ENCODE data around the gene MYBPH. TPM values are rescaled to one million over a fixed set of nuclear protein-coding genes. Genes with fewer than 3 reads are reported as not detected.

MYBPH gene
- total and polyA plus RNA-seq, 2 experiments from 2014 or later = not detected

GRCh38 chr1:203163891-203164635, 11.6 kb downstream of the MYBPH start:
- Histone ChIP-seq H4K20me1 (replicated peaks; ENCODE audit: insufficient read depth) (no peaks in the 10 kb centered on the region), H3K79me2 (replicated peaks; ENCODE audit: insufficient read depth) (no peaks in the 10 kb centered on the region), H3K27me3 (ENCODE audit: insufficient read depth) (no peaks in the 10 kb centered on the region), H3K4me1 (ENCODE audit: insufficient read depth) (no peaks in the 10 kb centered on the region), H3F3A (replicated peaks; ENCODE audit: low read depth) (no peaks in the 10 kb centered on the region), H3K9me2 (ENCODE audit: insufficient read depth) (no peaks in the 10 kb centered on the region), H3K4me2 (no peak overlapping the region), H3K36me3 (ENCODE audit: insufficient read depth) (no peaks in the 10 kb centered on the region), H2AFZ (no peak overlapping the region), H3K4me3 (no peak overlapping the region), H3K27ac (ENCODE audit: low read depth) (no peak overlapping the region)
- Mint-ChIP-seq H3K9me3 (peaks cover 2% of the 10 kb centered on the region; the same call in 1 of the 3 replicates), H3K4me1 (peaks cover 2% of the 10 kb centered on the region; the same call in 1 of the 3 replicates), H3K27ac (no peak overlapping the region), H3K4me3 (no peak overlapping the region), H3K36me3 (ENCODE audit: low read depth) (peaks cover 5% of the 10 kb centered on the region; the same call in 2 of the 3 replicates), H3K27me3 (ENCODE audit: insufficient read depth, low read depth, poor library complexity) (peaks cover 7% of the 10 kb centered on the region)
- DNase-seq (ENCODE audit: low spot score) = no peak
- ATAC-seq = no peak
- TF ChIP-seq, protein P1, sequence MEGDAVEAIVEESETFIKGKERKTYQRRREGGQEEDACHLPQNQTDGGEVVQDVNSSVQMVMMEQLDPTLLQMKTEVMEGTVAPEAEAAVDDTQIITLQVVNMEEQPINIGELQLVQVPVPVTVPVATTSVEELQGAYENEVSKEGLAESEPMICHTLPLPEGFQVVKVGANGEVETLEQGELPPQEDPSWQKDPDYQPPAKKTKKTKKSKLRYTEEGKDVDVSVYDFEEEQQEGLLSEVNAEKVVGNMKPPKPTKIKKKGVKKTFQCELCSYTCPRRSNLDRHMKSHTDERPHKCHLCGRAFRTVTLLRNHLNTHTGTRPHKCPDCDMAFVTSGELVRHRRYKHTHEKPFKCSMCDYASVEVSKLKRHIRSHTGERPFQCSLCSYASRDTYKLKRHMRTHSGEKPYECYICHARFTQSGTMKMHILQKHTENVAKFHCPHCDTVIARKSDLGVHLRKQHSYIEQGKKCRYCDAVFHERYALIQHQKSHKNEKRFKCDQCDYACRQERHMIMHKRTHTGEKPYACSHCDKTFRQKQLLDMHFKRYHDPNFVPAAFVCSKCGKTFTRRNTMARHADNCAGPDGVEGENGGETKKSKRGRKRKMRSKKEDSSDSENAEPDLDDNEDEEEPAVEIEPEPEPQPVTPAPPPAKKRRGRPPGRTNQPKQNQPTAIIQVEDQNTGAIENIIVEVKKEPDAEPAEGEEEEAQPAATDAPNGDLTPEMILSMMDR (conservative IDR thresholded peaks at IDR 0.05; ENCODE audit: low read depth in 2 of 2) = no peak
- TF ChIP-seq ETS1 (IDR thresholded peaks at IDR 0.05) (no peak), JUNB (IDR thresholded peaks at IDR 0.05; ENCODE audit: unreplicated experiment) (no peak)

- Mint-ChIP-seq H3K4me1 (peaks cover 2% of the 10 kb centered on the region; the same call in 1 of the 3 replicates), H3K4me3 (no peak overlapping the region), H3K36me3 (ENCODE audit: low read depth) (peaks cover 5% of the 10 kb centered on the region; the same call in 2 of the 3 replicates), H3K27me3 (ENCODE audit: insufficient read depth, low read depth, poor library complexity) (peaks cover 5% of the 10 kb centered on the region), H3K9me3 (peaks cover 9% of the 10 kb centered on the region; the same call in 1 of the 3 replicates), H3K27ac (no peak overlapping the region)
- H2AFZ ChIP-seq = no peak overlapping the region
- H3K27ac ChIP-seq (ENCODE audit: low read depth) = no peak overlapping the region
- no peak for ATAC-seq
- no peaks in the 10 kb centered on the region for H3K36me3 ChIP-seq (ENCODE audit: insufficient read depth)
- no peaks in the 10 kb centered on the region for H3K79me2 ChIP-seq (replicated peaks; ENCODE audit: insufficient read depth)
- no peak overlapping the region for H3K4me2 ChIP-seq
- no peaks in the 10 kb centered on the region for H3K9me2 ChIP-seq (ENCODE audit: insufficient read depth)
- no peaks in the 10 kb centered on the region for H3K4me1 ChIP-seq (ENCODE audit: insufficient read depth)
- H4K20me1 ChIP-seq (replicated peaks; ENCODE audit: insufficient read depth) = no peaks in the 10 kb centered on the region
- no peaks in the 10 kb centered on the region for H3K27me3 ChIP-seq (ENCODE audit: insufficient read depth)
- H3K4me3 ChIP-seq = no peak overlapping the region
- H3F3A ChIP-seq (replicated peaks; ENCODE audit: low read depth) = no peaks in the 10 kb centered on the region
- no peak for DNase-seq (ENCODE audit: low spot score)
- TF ChIP-seq EZH2 (IDR thresholded peaks at IDR 0.05; ENCODE audit: low read depth, unreplicated experiment) = no peak
- no peak for TF ChIP-seq JUNB (IDR thresholded peaks at IDR 0.05; ENCODE audit: unreplicated experiment)
- no peak for TF ChIP-seq STAT1 (IDR thresholded peaks at IDR 0.05; ENCODE audit: unreplicated experiment)
- TF ChIP-seq ZNF331 (CRISPR knock-in tag; IDR thresholded peaks at IDR 0.05; ENCODE audit: low read depth) = no peak
- no peak for TF ChIP-seq NANOG (IDR thresholded peaks at IDR 0.05; ENCODE audit: borderline replicate concordance)
- TF ChIP-seq ZNF462 (CRISPR knock-in tag; IDR thresholded peaks at IDR 0.05) = no peak
- no peak for TF ChIP-seq ZNF114 (CRISPR knock-in tag; IDR thresholded peaks at IDR 0.05)
- no peak for TF ChIP-seq POLR2AphosphoS5 (IDR thresholded peaks at IDR 0.05; ENCODE audit: low read depth)
- no peak for TF ChIP-seq ETS1 (IDR thresholded peaks at IDR 0.05)
Measured at GRCh38 chr1:203162403-203162802, 13.2 kb downstream of the MYBPH start.
